Stimulated activated CD8-positive, alpha-beta memory T cell treated with anti-CD3 and anti-CD28 coated beads, Interleukin-15, amount 100 ng/mL, for 48 hours (primary cell): Measurements from ENCODE around the gene SLC26A8.
"Not testable (repeated sequence)": the region's sequence is repeated elsewhere in the genome, so short reads cannot be mapped to it uniquely, and the experiment has no call there.

Experiments
- DNase-seq, 2 donors: peaks; one replicate each; pipeline ENCODE4 v3.0.0-alpha.2; 2020; ENCODE audit warnings: low read depth in 2 of 2

The SLC26A8 gene

DNA sequence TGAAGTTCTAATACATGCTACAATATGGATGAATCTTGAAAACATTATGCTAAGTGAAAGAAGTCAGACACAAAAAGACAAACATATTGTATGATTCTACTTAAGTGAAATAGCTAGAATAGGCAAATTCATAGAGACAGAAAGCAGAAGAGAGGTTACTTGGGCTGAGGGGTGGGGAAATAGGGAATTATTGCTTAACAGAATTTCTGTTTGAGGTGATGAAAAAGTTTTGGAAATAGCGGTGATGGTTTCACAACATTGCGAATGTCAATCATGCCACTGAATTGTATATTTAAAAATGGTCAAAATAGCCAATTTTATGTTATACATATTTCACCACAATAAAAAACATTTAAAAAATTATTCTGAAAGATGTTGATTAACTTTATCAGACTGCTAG is 6.1 kb downstream of the SLC26A8 start:
- no peak for DNase-seq

GRCh38 chr6:36015666-36016065 is 8.8 kb downstream of the SLC26A8 start:
- DNase-seq = no peak

DNA sequence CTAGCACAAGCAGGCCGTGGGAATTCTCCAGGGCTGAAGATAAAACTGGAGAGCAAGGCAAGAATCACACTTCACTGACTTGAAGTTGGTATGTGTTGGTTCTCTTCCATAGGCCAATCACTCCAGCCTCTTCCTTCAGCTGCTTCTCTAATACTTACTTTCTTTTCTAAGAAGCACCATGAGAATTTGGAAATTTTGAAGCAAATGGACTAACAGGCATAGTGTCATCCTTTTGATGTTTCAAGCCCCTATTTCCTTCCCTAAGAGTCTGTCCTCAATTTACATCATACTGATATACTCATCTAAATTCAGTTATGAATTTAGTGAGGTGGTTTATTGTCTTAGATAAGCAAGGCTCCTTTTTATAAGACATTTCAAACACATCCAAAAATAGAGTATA is 24.0 kb downstream of the SLC26A8 start:
- DNase-seq = no peak

DNA sequence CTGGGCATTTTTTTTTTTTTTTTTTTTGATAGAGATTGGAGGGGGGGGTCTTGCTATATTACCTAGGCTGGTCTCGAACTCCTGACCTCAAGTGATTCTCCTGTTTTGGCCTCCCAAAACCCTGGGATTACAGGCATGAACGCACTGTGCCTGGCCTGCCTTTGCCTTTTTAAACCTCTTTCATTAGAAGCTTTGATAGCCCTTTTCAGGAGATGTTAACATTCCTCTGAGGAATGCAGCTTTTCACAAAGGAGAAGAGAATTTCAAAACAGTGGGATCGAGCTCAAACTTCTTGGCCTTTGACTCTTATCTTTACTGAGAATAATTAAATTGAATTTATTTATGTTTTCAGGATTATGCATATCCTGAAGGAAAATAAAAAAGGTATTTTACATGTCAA is 31.3 kb downstream of the SLC26A8 start:
- DNase-seq = no peak

DNA sequence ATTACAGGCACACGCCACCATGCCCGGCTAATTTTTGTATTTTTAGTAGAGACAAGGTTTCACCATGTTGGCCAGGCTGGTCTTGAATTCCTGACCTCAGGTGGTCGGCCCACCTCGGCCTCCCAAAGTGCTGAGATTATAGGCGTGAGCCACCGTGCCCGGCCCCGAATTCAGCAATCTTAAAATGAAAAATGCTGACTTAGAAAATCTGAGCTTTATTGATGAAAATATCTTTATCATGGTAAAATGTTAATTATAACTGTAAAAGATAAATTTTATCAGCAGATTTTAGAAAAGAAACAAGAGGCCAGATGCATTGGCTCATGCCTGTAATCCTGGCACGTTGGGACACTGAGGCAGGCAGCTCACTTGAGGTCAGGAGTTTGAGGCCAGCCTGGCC is 36.4 kb downstream of the SLC26A8 start:
- DNase-seq = not testable (repeated sequence)

GRCh38 chr6:35984701-35985100 is 39.7 kb downstream of the SLC26A8 start:
- no peak for DNase-seq

- DNase-seq = no peak
Measured at GRCh38 chr6:35980991-35981645, 43.3 kb downstream of the SLC26A8 start.

DNA sequence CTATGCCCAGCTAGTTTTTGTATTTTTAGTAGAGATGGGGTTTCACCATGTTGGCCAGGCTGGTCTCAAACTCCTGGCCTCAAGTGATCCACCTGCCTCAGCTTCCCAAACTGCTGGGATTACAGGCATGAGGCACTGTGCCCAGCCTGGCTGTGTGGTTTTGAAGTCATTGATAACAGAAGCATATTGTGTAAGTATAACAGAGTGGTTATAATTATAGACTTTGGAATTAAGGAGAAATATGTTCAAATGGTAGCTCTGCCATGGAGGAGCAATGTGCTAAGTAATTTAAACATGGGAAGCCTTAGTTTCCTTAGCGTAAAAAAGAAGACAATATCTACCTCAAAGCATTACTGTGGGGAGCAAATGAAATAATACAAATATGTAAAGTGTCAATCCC is 44.3 kb downstream of the SLC26A8 start:
- DNase-seq = not testable (repeated sequence)

DNA sequence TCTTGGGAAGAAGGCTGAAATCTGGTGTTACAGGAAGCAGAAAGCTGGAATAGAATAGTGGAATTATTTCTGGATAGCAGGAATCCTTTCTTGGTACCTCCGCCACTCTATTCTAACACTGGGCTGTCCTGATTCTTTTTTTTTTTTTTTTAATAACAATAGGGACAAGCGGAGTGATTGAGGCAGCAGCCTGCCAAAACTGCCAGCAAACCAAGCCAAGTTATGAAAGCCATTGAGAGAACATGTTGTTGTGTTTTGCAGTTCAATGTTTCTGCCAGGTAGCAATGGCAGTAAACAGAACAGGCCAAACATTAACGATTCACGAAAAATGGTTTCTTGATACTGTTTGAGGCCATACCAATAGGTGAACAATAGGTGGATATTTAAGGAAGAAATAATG is 47.1 kb downstream of the SLC26A8 start:
- no peak for DNase-seq

DNA sequence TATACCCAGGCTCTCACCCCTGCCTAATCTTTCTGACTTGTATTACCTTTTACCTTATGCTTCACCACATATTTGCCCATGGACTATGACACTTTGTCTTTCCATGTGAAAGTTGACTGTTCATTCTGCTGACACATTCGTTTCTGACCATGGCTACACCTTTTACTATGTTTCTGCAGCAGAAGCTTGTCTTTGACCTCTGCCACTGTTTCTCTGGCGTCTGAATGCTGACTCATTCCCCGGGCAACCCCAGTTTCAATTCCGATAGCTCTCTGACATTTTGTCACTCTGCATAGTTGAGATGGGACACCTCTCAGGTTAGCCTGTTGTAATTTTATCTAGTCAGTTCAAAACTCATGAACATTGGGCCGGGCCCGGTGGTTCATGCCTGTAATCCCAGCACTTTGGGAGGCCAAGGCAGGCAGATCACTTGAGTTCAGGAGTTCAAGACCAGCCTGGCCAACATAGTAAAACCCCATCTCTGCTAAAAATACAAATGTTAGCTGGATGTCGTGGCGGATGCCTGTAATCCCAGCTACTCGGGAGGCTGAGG is 50.7 kb downstream of the SLC26A8 start:
- peak; percentile 19 to 28 for DNase-seq

DNA sequence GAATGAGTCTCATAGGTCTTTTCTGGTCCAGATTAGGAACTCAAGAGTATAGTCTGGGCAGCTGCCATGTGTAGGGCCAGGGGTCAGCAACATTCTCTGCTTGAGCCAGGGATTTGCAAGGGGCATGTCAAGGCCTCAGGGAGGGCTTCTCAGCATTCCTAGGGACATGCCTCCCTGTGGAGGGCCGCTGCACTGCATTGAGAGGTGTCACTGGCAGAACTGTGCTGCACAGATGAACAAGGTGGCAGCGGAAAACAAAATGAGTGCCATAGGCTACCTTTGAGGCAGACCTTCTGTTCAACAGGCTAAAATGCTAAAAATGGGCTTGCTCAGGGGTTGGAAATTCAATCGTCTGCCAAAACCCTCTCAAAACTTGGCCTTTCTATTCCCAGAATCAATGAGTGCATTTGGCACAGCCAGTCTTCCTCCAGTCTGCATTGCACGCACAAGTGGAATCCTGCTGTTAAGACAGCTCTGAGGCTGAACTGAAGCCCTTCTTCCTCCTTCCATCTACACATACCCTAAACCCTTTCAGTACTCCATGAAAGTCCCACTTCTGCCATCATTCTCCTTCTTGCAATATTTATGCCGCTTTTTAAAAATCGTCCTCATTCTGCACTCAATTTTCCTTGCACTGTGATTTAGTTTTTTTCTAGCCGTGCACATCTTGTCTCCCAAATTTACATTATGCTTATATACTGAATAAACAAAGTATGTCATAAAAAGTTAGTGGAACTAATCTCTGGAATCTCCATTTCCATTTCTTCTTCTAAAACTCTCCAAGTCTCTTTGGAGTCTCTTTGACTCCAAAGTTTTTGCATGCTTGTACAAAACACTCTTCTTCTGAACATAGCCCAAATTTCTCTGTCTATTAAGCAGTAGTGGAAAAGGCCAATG is 51.7 kb downstream of the SLC26A8 start:
- no peak for DNase-seq

DNA sequence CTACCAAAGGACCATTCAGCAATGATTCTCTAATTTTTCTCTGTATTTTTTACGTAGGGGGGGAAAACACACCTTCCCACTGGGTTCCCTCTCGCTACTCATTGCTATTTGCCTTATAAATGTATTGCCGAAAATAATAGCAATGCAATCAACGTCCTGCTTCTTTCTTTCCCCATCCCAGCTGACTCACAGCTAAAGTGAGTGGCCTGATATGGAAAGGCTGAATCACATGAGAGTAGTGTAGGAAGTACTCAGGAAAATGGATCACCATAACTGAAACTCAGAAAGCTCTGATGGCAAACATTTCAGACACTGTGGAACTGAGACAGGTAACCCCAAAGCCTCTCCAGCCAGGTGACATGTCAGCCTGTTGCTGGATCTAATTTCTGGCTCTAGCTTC is 54.3 kb downstream of the SLC26A8 start:
- DNase-seq = no peak

GRCh38 chr6:35969646-35970045 is 54.8 kb downstream of the SLC26A8 start:
- no peak for DNase-seq

GRCh38 chr6:35968821-35969220 is 55.6 kb downstream of the SLC26A8 start:
- no peak for DNase-seq

- no peak for DNase-seq
Measured at GRCh38 chr6:35967076-35967774, 57.2 kb downstream of the SLC26A8 start.

- DNase-seq = no peak
Measured at GRCh38 chr6:35962779-35963560, 61.5 kb downstream of the SLC26A8 start.

DNA sequence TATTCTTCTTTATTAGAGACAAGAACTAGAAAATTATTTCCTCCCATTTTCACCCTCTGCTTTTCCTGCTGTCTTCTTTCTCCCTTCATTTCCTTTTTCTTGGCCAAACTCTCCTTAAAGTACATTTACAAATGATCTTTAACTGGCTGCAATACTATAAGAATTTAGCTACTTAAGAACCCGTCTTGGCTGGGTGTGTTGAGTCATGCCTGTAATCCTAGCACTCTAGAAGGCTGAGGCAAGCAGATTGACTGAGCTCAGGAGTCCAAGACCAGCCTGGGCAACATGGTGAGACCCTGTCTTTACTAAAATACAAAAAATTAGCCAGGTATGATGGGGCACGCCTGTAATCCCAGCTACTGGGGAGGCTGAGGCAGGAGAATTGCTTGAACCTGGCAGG is 64.3 kb downstream of the SLC26A8 start:
- DNase-seq = no peak

- no peak for DNase-seq
Measured at GRCh38 chr6:35955970-35956369, 68.5 kb downstream of the SLC26A8 start.

- no peak for DNase-seq
Measured at GRCh38 chr6:35955521-35955920, 68.9 kb downstream of the SLC26A8 start.

GRCh38 chr6:35955071-35955470 is 69.4 kb downstream of the SLC26A8 start:
- DNase-seq = no peak

- no peak for DNase-seq
Measured at GRCh38 chr6:35954333-35954732, 70.1 kb downstream of the SLC26A8 start.

GRCh38 chr6:35948725-35949124 is 75.7 kb downstream of the SLC26A8 start:
- no peak for DNase-seq
